Inflammatory macrophage treated with lipopolysaccharide for 4 hours (primary cell): ENCODE results near the gene KIF13A.
A peak's percentile ranks its signal among the peaks of the same experiment; 100 is the strongest.

Experiments
- DNase-seq: peaks from one replicate; pipeline ENCODE4 v3.0.0-alpha.2; 2020

Gene KIF13A

GRCh38 chr6:17712576-17712975 lies 274.9 kb downstream of the KIF13A start:
- DNase-seq = no peak

DNA sequence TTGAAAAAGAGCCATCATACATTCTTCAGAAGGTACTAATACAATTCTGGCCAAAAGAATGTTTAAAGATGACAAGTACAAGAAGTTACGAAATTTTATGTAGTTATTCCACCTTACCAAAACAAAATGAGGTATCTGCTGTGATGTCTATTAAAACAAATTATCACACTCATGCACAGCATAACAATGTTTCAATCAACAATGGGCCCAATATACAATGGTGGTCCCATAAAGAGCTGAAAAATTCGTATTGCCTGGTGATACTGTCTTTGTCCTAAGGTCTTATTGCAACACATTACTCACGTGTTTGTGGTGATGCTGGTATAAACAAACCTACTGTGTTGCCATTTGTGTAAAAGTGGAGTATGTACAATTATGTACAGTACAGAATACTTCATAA lies 277.1 kb downstream of the KIF13A start:
- DNase-seq = peak; percentile 3

DNA sequence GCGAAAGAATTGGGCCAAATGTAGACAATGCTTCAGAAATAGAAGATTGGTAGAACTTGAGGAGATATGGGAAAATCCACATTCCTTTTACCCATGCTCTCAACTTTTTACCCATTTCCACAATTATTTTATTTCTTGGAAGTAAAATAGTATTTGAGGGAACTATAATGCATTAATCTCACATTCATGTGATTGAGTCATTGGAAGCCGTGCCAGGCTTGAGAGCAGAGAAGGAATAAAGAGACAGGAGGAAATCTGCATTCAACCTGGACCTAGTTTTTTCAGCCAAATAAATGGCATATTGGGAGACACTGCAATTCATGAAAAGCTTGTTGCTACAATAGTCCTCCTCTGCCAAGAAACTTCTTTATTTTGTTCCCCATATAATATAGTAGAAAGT lies 278.0 kb downstream of the KIF13A start:
- DNase-seq = no peak
